ENCODE results near the gene ZFYVE28.
A peak's percentile ranks its signal among the peaks of the same experiment; 100 is the strongest.

The ZFYVE28 gene

GRCh38 chr4:2354118-2354517 lies 64.3 kb downstream of the ZFYVE28 start:
- H3K4me3 Mint-ChIP-seq = no peak overlapping the region
- H3K27ac Mint-ChIP-seq = no peak overlapping the region
- peaks cover 11% of the 10 kb centered on the region for H3K4me1 Mint-ChIP-seq
- no peaks in the 10 kb centered on the region for H3K27me3 Mint-ChIP-seq
- no peaks in the 10 kb centered on the region for H3K36me3 Mint-ChIP-seq
- no peaks in the 10 kb centered on the region for H3K9me3 Mint-ChIP-seq
- no peak for ATAC-seq

- H3K4me1 Mint-ChIP-seq = peaks cover 11% of the 10 kb centered on the region
- H3K4me3 Mint-ChIP-seq = no peak overlapping the region
- no peaks in the 10 kb centered on the region for H3K9me3 Mint-ChIP-seq
- no peaks in the 10 kb centered on the region for H3K27me3 Mint-ChIP-seq
- H3K27ac Mint-ChIP-seq = no peak overlapping the region
- ATAC-seq = no peak
- H3K36me3 Mint-ChIP-seq = no peaks in the 10 kb centered on the region
These were observed 65.0 kb downstream of the ZFYVE28 start for GRCh38 chr4:2353222-2354107.

- Mint-ChIP-seq H3K36me3 (no peaks in the 10 kb centered on the region), H3K4me1 (peaks cover 11% of the 10 kb centered on the region), H3K27me3 (no peaks in the 10 kb centered on the region), H3K9me3 (no peaks in the 10 kb centered on the region), H3K4me3 (no peak overlapping the region), H3K27ac (no peak overlapping the region)
- ATAC-seq = no peak
These were observed 65.7 kb downstream of the ZFYVE28 start for GRCh38 chr4:2352729-2353221.

GRCh38 chr4:2352171-2352570 lies 66.3 kb downstream of the ZFYVE28 start:
- Mint-ChIP-seq H3K4me1 (peaks cover 16% of the 10 kb centered on the region), H3K36me3 (no peaks in the 10 kb centered on the region), H3K9me3 (peaks cover 2% of the 10 kb centered on the region), H3K27ac (no peak overlapping the region), H3K27me3 (no peaks in the 10 kb centered on the region), H3K4me3 (no peak overlapping the region)
- ATAC-seq = peak; percentile 21

- Mint-ChIP-seq H3K27ac (no peak overlapping the region), H3K36me3 (no peaks in the 10 kb centered on the region), H3K4me1 (peaks cover 16% of the 10 kb centered on the region), H3K4me3 (no peak overlapping the region), H3K27me3 (no peaks in the 10 kb centered on the region), H3K9me3 (peaks cover 3% of the 10 kb centered on the region)
- ATAC-seq = no peak
These were observed 67.5 kb downstream of the ZFYVE28 start for GRCh38 chr4:2350982-2351381.

GRCh38 chr4:2348786-2349185 lies 69.7 kb downstream of the ZFYVE28 start:
- Mint-ChIP-seq H3K27ac (no peak overlapping the region), H3K9me3 (peaks cover 3% of the 10 kb centered on the region), H3K4me3 (no peak overlapping the region), H3K4me1 (peaks cover 9% of the 10 kb centered on the region), H3K36me3 (peaks cover 5% of the 10 kb centered on the region), H3K27me3 (no peaks in the 10 kb centered on the region)
- ATAC-seq = no peak

- H3K4me1 Mint-ChIP-seq = peaks cover 5% of the 10 kb centered on the region
These were observed 71.3 kb downstream of the ZFYVE28 start for GRCh38 chr4:2347190-2347589.

GRCh38 chr4:2343476-2343875 lies 75.0 kb downstream of the ZFYVE28 start:
- Mint-ChIP-seq H3K27ac (no peak overlapping the region), H3K9me3 (peaks cover 3% of the 10 kb centered on the region), H3K4me1 (peaks cover 5% of the 10 kb centered on the region), H3K27me3 (peaks cover 14% of the 10 kb centered on the region), H3K4me3 (no peak overlapping the region), H3K36me3 (peaks cover 5% of the 10 kb centered on the region)
- no peak for ATAC-seq

More at GRCh38 chr4:2347190-2347589, 71.3 kb downstream of the ZFYVE28 start:
- peaks cover 5% of the 10 kb centered on the region for H3K36me3 Mint-ChIP-seq
- peaks cover 3% of the 10 kb centered on the region for H3K9me3 Mint-ChIP-seq
- no peak overlapping the region for H3K27ac Mint-ChIP-seq
- no peaks in the 10 kb centered on the region for H3K27me3 Mint-ChIP-seq
- H3K4me3 Mint-ChIP-seq = no peak overlapping the region
- no peak for ATAC-seq

GRCh38 chr4:2341911-2342652 lies 76.4 kb downstream of the ZFYVE28 start:
- Mint-ChIP-seq H3K27ac (no peak overlapping the region), H3K4me1 (no peaks in the 10 kb centered on the region), H3K36me3 (peaks cover 5% of the 10 kb centered on the region), H3K4me3 (no peak overlapping the region), H3K27me3 (peaks cover 26% of the 10 kb centered on the region), H3K9me3 (peaks cover under 1% of the 10 kb centered on the region)
- no peak for ATAC-seq

- Mint-ChIP-seq H3K9me3 (no peaks in the 10 kb centered on the region), H3K4me1 (no peaks in the 10 kb centered on the region), H3K36me3 (peaks cover 11% of the 10 kb centered on the region), H3K27me3 (peaks cover 33% of the 10 kb centered on the region), H3K4me3 (no peak overlapping the region), H3K27ac (no peak overlapping the region)
- ATAC-seq = no peak
These were observed 77.1 kb downstream of the ZFYVE28 start for GRCh38 chr4:2341261-2341841.

- peaks cover 42% of the 10 kb centered on the region for H3K27me3 Mint-ChIP-seq
- H3K4me3 Mint-ChIP-seq = no peak overlapping the region
- no peaks in the 10 kb centered on the region for H3K9me3 Mint-ChIP-seq
- peak; percentile 16 for ATAC-seq
- peaks cover 13% of the 10 kb centered on the region for H3K36me3 Mint-ChIP-seq
- H3K27ac Mint-ChIP-seq = no peak overlapping the region
- H3K4me1 Mint-ChIP-seq = peaks cover 4% of the 10 kb centered on the region
These were observed 78.0 kb downstream of the ZFYVE28 start for GRCh38 chr4:2340272-2341061.

- Mint-ChIP-seq H3K27me3 (peaks cover 50% of the 10 kb centered on the region), H3K4me3 (no peak overlapping the region), H3K27ac (no peak overlapping the region), H3K4me1 (peaks cover 12% of the 10 kb centered on the region), H3K9me3 (no peaks in the 10 kb centered on the region), H3K36me3 (peaks cover 8% of the 10 kb centered on the region)
- no peak for ATAC-seq
These were observed 78.8 kb downstream of the ZFYVE28 start for GRCh38 chr4:2339458-2340271.

GRCh38 chr4:2338754-2339457 lies 79.5 kb downstream of the ZFYVE28 start:
- Mint-ChIP-seq H3K9me3 (no peaks in the 10 kb centered on the region), H3K4me1 (peaks cover 16% of the 10 kb centered on the region), H3K36me3 (peaks cover 8% of the 10 kb centered on the region), H3K27ac (no peak overlapping the region), H3K4me3 (no peak overlapping the region), H3K27me3 (peaks cover 51% of the 10 kb centered on the region)
- ATAC-seq = no peak

Data from stimulated activated memory B cell treated with anti-CD40 and anti-IgM and Interleukin-4, amounts not matched to agents 10 μg/mL and 1 μg/mL and 100 μg/mL, for 72 hours (primary cell).